ENCODE results near the gene BAK1. TPM values are rescaled to one million over a fixed set of nuclear protein-coding genes. Genes with fewer than 3 reads are reported as not detected.
"Not testable (repeated sequence)": the region's sequence is repeated elsewhere in the genome, so short reads cannot be mapped to it uniquely, and the experiment has no call there.

BAK1 gene
- polyA plus RNA-seq, 3 donors: 22.0 to 24.4 (median 23.7) TPM

GRCh38 chr6:33609019-33609418 lies 28.9 kb upstream of the BAK1 start:
- DNase-seq (ENCODE audit: low read depth in 3 of 3, low spot score in 2 of 3): no peak

- no peak for DNase-seq (ENCODE audit: low read depth in 3 of 3, low spot score in 2 of 3)
Measured at GRCh38 chr6:33607784-33608161, 27.7 kb upstream of the BAK1 start.

GRCh38 chr6:33607126-33607783 lies 27.2 kb upstream of the BAK1 start:
- no peak for DNase-seq (ENCODE audit: low read depth in 3 of 3, low spot score in 2 of 3)

GRCh38 chr6:33606642-33607041 lies 26.6 kb upstream of the BAK1 start:
- no peak for DNase-seq (ENCODE audit: low read depth in 3 of 3, low spot score in 2 of 3)

GRCh38 chr6:33604941-33605854 lies 25.1 kb upstream of the BAK1 start:
- DNase-seq (ENCODE audit: low read depth in 3 of 3, low spot score in 2 of 3): no peak

- no peak for DNase-seq (ENCODE audit: low read depth in 3 of 3, low spot score in 2 of 3)
Measured at GRCh38 chr6:33602180-33602579, 22.1 kb upstream of the BAK1 start.

- no peak for DNase-seq (ENCODE audit: low read depth in 3 of 3, low spot score in 2 of 3)
Measured at GRCh38 chr6:33600761-33601160, 20.7 kb upstream of the BAK1 start.

- no peak for DNase-seq (ENCODE audit: low read depth in 3 of 3, low spot score in 2 of 3)
Measured at GRCh38 chr6:33599413-33599938, 19.4 kb upstream of the BAK1 start.

- no peak for DNase-seq (ENCODE audit: low read depth in 3 of 3, low spot score in 2 of 3)
Measured at GRCh38 chr6:33597551-33598322, 17.7 kb upstream of the BAK1 start.

GRCh38 chr6:33596894-33597293 lies 16.8 kb upstream of the BAK1 start:
- not testable (repeated sequence) for DNase-seq (ENCODE audit: low read depth in 3 of 3, low spot score in 2 of 3)

GRCh38 chr6:33595001-33595846 lies 15.1 kb upstream of the BAK1 start:
- DNase-seq (ENCODE audit: low read depth in 3 of 3, low spot score in 2 of 3): no peak

- no peak for DNase-seq (ENCODE audit: low read depth in 3 of 3, low spot score in 2 of 3)
Measured at GRCh38 chr6:33593414-33593727, 13.3 kb upstream of the BAK1 start.

GRCh38 chr6:33592595-33593413 lies 12.7 kb upstream of the BAK1 start:
- no peak for DNase-seq (ENCODE audit: low read depth in 3 of 3, low spot score in 2 of 3)

GRCh38 chr6:33592280-33592594 lies 12.2 kb upstream of the BAK1 start:
- DNase-seq (ENCODE audit: low read depth in 3 of 3, low spot score in 2 of 3): no peak

GRCh38 chr6:33591424-33592032 lies 11.5 kb upstream of the BAK1 start:
- no peak for DNase-seq (ENCODE audit: low read depth in 3 of 3, low spot score in 2 of 3)

- no peak for DNase-seq (ENCODE audit: low read depth in 3 of 3, low spot score in 2 of 3)
Measured at GRCh38 chr6:33590531-33591198, 10.6 kb upstream of the BAK1 start.

GRCh38 chr6:33589731-33590530 lies 9.9 kb upstream of the BAK1 start:
- no peak for DNase-seq (ENCODE audit: low read depth in 3 of 3, low spot score in 2 of 3)

GRCh38 chr6:33589392-33589730 lies 9.3 kb upstream of the BAK1 start:
- DNase-seq (ENCODE audit: low read depth in 3 of 3, low spot score in 2 of 3): no peak
